Measurements from ENCODE around the gene KCNQ2. TPM values are rescaled to one million over a fixed set of nuclear protein-coding genes. Genes with fewer than 3 reads are reported as not detected.

The KCNQ2 gene
- total RNA-seq, 2 experiments from 2014 or later: not detected

DNA sequence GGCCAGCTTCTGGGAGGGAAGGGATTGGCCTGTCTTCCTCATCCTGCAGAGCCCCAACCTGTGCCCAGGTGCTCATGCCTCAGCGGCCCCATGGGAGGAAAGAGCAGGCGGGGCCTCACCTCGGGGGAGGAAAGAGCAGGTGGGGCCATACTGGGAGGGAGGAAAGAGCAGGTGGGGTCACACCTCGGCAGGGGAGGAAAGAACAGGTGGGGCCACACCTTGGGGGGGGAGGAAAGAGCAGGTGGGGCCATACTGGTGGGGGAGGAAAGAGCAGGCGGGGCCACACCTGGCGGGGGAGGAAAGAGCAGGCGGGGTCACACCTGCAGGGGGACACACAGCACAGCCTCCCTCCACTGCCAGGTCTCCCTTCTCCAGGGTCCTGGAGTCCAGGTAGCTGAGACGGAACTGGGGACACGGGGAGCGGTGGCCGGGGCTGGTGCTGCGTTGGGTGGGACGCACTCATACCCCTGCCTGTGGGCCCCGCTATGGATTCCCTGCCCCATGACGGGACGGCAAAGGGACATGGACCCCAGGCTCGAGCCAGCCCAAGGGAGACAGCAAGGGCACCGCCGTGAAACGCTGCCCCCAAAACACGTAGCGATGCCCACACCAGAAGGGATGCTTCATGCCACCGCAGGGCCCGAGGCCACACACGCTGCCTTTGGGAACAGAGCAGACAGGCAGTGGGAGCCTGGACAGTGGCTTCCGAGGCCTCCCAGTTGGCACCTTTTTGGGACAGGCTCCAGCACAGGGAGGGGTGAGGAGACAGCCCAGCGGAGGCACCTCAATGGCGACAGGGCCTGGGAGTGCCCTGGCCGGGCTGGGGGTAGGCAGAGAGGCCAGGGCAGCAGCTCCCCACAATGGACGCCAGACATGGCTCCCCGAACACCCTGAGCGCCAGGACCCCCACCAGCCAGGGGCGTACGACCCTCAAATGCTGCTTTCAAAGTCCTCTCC, 68.0 kb downstream of the KCNQ2 start:
- CTCF ChIA-PET: no interaction called here
- Mint-ChIP-seq H3K36me3 (ENCODE audit: low read depth) (no peaks in the 10 kb centered on the region), H3K27ac (no peak overlapping the region), H3K4me1 (ENCODE audit: low read depth) (no peaks in the 10 kb centered on the region), H3K27me3 (no peaks in the 10 kb centered on the region), H3K4me3 (no peak overlapping the region), H3K9me3 (no peaks in the 10 kb centered on the region)
- DNase-seq (no peak), ATAC-seq (no peak)
- POLR2A ChIA-PET: no interaction called here
- intact Hi-C loops (cut with micrococcal nuclease): no loop called here
- TF ChIP-seq, protein P1, sequence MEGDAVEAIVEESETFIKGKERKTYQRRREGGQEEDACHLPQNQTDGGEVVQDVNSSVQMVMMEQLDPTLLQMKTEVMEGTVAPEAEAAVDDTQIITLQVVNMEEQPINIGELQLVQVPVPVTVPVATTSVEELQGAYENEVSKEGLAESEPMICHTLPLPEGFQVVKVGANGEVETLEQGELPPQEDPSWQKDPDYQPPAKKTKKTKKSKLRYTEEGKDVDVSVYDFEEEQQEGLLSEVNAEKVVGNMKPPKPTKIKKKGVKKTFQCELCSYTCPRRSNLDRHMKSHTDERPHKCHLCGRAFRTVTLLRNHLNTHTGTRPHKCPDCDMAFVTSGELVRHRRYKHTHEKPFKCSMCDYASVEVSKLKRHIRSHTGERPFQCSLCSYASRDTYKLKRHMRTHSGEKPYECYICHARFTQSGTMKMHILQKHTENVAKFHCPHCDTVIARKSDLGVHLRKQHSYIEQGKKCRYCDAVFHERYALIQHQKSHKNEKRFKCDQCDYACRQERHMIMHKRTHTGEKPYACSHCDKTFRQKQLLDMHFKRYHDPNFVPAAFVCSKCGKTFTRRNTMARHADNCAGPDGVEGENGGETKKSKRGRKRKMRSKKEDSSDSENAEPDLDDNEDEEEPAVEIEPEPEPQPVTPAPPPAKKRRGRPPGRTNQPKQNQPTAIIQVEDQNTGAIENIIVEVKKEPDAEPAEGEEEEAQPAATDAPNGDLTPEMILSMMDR (IDR thresholded peaks at IDR 0.05): no peak

- H3K4me3 Mint-ChIP-seq: no peak overlapping the region
- ChIA-PET POLR2A (no interaction called here), CTCF (no interaction called here)
- H3K9me3 Mint-ChIP-seq: no peaks in the 10 kb centered on the region
- DNase-seq (no peak), ATAC-seq (no peak)
- TF ChIP-seq, protein P1 (IDR thresholded peaks at IDR 0.05): no peak
- no peak overlapping the region for H3K27ac Mint-ChIP-seq
- no peaks in the 10 kb centered on the region for H3K36me3 Mint-ChIP-seq (ENCODE audit: low read depth)
- H3K4me1 Mint-ChIP-seq (ENCODE audit: low read depth): no peaks in the 10 kb centered on the region
- no peaks in the 10 kb centered on the region for H3K27me3 Mint-ChIP-seq
- intact Hi-C loops (cut with micrococcal nuclease): no loop called here
These were observed 68.9 kb downstream of the KCNQ2 start for GRCh38 chr20:63403403-63404105.

DNA sequence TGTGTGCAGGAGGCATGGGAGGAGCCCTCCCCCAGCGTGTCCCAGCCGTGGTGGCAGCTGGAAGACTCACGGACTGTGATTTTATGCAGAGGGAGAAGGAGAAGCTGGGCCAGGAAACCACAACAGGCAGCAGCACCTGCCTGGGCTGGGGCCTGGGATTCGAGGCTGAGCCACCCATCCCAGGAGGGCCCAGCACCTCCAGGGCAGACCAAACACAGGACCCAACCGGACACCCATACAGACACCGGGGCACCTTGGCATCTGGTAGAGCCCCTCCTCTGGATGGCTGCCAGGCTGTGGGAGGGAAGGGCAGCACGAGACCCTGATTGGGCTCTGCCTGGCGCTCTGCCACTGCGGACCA, 69.6 kb downstream of the KCNQ2 start:
- intact Hi-C loops (cut with micrococcal nuclease): no loop called here

GRCh38 chr20:63402181-63402859, 70.1 kb downstream of the KCNQ2 start:
- ATAC-seq: no peak
- POLR2A ChIA-PET: no interaction called here
- H3K4me3 Mint-ChIP-seq: no peak overlapping the region

More for the DNA sequence above, 69.6 kb downstream of the KCNQ2 start:
- DNase-seq (no peak), ATAC-seq (no peak)
- Mint-ChIP-seq H3K4me1 (ENCODE audit: low read depth) (no peaks in the 10 kb centered on the region), H3K9me3 (no peaks in the 10 kb centered on the region), H3K27me3 (no peaks in the 10 kb centered on the region), H3K36me3 (ENCODE audit: low read depth) (no peaks in the 10 kb centered on the region), H3K27ac (no peak overlapping the region), H3K4me3 (no peak overlapping the region)
- ChIA-PET POLR2A (no interaction called here), CTCF (no interaction called here)
- TF ChIP-seq, protein P1 (IDR thresholded peaks at IDR 0.05): no peak

More at GRCh38 chr20:63402181-63402859, 70.1 kb downstream of the KCNQ2 start:
- intact Hi-C loops (cut with micrococcal nuclease): no loop called here
- no peak for DNase-seq
- Mint-ChIP-seq H3K4me1 (ENCODE audit: low read depth) (no peaks in the 10 kb centered on the region), H3K27ac (no peak overlapping the region), H3K36me3 (ENCODE audit: low read depth) (no peaks in the 10 kb centered on the region), H3K9me3 (no peaks in the 10 kb centered on the region), H3K27me3 (no peaks in the 10 kb centered on the region)
- TF ChIP-seq, protein P1 (IDR thresholded peaks at IDR 0.05): no peak
- CTCF ChIA-PET: no interaction called here

Data from activated CD8-positive, alpha-beta T cell treated with anti-CD3 and anti-CD28 coated beads for 36 hours (primary cell).